ENCODE measurements around the gene OGFOD1. TPM values are rescaled to one million over a fixed set of nuclear protein-coding genes. Genes with fewer than 3 reads are reported as not detected.
"Not testable (repeated sequence)": the region's sequence is repeated elsewhere in the genome, so short reads cannot be mapped to it uniquely, and the experiment has no call there.

Gene OGFOD1
- total and polyA plus RNA-seq, 9 donors: 30.7 to 46.2 (median 39.0) TPM

DNA sequence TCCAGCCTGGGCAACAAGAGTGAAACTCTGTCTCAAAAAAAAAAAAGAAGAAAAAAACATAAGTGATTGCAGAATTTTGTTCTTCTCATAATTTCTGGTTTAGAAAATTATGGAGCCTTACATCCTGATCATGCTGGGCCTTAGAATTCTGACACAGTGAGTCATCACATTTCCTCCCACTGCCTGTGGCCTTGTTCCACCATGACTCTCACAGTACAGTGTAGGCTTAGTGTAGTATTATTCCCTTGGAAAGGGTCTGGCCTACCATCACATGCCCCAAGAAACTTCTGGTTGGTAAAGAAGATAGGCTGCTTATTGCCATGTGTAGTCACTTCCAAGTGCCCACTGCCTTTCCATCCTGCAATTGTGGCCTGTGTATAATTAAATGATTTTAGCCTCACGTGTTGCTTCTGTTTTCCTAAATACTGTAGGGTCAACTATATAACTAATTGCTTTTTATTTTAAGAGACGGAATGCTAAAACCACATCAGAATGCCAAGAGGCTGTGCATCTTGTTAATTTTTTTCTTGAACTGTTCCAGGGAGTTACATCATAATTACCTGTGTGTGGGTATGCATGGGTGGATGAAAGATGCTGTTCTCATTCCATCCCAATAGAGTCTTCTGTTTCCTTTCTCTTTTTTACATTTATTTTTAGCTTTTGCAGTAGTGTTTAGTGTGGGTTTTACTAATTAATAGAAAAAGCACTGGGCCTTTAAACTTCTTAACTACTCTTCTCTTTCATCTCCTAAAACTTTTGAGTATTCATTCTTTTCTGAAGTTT is 25.9 kb downstream of the OGFOD1 start:
- no peaks in the 10 kb centered on the region for H3K4me1 ChIP-seq (ENCODE audit: control insufficient read depth, insufficient read depth, low read length)
- no CpG with 5 or more reads among the region's 2 CpGs for WGBS (ENCODE audit: insufficient coverage)
- no peaks in the 10 kb centered on the region for H3K9me3 ChIP-seq (replicated peaks; ENCODE audit: control insufficient read depth, low read depth, low read length)
- H3K27me3 ChIP-seq (ENCODE audit: control insufficient read depth, insufficient read depth, low read length): no peaks in the 10 kb centered on the region
- DNase-seq: no peak
- peaks cover 47% of the 10 kb centered on the region for H3K36me3 ChIP-seq (ENCODE audit: control insufficient read depth, insufficient read depth, low read length)
- no peak overlapping the region for H3K27ac ChIP-seq (ENCODE audit: low read length)
- H3K4me3 ChIP-seq (ENCODE audit: low read length): no peak overlapping the region

DNA sequence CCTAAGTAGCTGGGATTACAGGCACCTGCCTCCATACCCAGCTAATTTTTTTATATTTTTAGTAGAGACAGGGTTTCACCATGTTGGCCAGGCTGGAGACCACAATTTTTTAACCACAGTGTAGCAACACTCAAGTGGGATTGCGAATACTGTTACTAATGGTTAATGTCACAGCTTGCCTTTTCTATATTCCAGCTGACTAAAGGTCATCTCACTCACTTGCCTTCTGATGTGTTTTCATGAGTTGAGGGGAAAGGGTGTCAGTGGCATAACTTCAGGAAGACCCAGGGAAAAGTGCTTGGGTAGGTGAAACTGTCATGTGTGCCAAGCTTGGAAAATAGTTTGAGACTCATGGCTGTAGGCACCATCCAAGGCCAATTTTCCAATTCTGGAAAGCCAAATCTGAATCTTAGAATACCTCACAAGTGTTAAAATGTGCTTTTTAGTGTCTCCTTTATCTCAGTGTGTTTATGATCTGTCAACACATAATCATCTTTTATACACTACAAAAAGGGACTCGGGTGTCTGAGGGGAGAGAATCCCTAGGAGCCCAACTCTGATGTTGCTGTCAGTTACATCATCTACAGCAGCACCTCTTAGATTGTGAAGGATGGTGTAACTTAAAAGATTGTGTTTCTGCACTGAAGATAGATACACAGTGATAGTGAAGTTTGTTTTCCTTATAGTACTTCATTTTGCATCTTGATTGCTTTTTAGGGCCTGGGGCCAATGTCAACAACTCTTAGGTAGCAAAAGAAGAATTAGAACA is 27.1 kb downstream of the OGFOD1 start:
- DNase-seq: no peak

DNA sequence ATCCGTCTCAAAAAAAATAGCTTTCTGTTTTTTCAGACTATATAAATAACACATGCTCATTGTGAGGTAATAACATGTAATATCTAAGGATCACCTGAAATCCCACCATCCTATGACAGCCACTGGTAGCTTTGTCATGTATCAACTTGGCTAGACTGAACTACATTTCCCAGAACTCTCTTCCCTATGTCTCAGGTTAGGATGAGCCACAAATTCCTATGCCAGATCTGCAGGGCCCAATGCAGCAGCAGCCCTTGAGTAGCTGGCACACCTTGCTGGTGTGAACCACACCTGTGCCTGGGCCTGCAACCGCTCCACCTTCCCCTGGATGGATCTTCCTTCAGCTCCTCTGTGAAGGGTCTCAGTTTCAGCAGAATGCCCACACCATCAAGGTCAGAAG is 28.1 kb downstream of the OGFOD1 start:
- no peak overlapping the region for H3K27ac ChIP-seq (ENCODE audit: low read length)
- 100% methylated on average over 1 of the region's 2 CpGs for WGBS (ENCODE audit: insufficient coverage)
- H3K4me3 ChIP-seq (ENCODE audit: low read length): no peak overlapping the region
- no peaks in the 10 kb centered on the region for H3K4me1 ChIP-seq (ENCODE audit: control insufficient read depth, insufficient read depth, low read length)
- no peaks in the 10 kb centered on the region for H3K27me3 ChIP-seq (ENCODE audit: control insufficient read depth, insufficient read depth, low read length)
- no peaks in the 10 kb centered on the region for H3K9me3 ChIP-seq (replicated peaks; ENCODE audit: control insufficient read depth, low read depth, low read length)
- DNase-seq: no peak
- peaks cover 46% of the 10 kb centered on the region for H3K36me3 ChIP-seq (ENCODE audit: control insufficient read depth, insufficient read depth, low read length)

More for the DNA sequence above, 27.1 kb downstream of the OGFOD1 start:
- WGBS (ENCODE audit: insufficient coverage): no CpG with 5 or more reads among the region's 2 CpGs
- H3K4me1 ChIP-seq (ENCODE audit: control insufficient read depth, insufficient read depth, low read length): no peaks in the 10 kb centered on the region
- H3K27ac ChIP-seq (ENCODE audit: low read length): no peak overlapping the region
- H3K27me3 ChIP-seq (ENCODE audit: control insufficient read depth, insufficient read depth, low read length): no peaks in the 10 kb centered on the region
- H3K9me3 ChIP-seq (replicated peaks; ENCODE audit: control insufficient read depth, low read depth, low read length): no peaks in the 10 kb centered on the region
- no peak overlapping the region for H3K4me3 ChIP-seq (ENCODE audit: low read length)
- peaks cover 49% of the 10 kb centered on the region for H3K36me3 ChIP-seq (ENCODE audit: control insufficient read depth, insufficient read depth, low read length)

DNA sequence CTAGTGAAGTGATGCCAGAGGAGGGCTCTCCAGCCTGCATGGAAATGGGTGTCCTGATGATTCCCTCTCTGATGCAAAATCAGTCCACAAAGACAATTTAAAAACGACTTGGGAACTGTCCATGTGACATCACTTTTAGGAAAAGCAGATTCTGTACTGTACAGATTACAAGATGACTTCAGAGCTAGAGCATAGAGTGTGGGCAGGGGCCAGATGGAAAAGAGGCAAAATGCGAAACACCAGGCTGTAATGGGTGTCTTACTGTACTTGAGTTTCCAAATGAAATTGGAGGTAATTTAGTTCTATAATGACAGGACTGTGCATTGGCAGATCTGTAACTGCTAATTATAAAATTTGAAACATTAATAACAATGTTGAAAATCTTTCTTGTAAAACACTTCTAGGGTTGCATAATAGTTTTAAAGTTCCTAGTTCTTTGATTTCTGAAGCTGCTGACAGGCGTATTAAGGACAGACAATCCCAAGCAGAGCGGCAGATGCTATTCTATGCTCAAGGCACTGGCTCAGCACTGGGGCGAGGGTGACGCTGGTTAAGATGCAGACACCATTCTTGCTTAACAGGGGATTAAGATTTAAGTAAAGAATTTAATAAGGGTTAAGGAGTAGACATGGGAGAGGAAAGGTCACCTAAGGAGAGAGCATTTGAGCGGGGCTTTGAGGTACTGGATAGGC is 29.6 kb downstream of the OGFOD1 start:
- Histone ChIP-seq H3K27me3 (ENCODE audit: control insufficient read depth, insufficient read depth, low read length) (no peaks in the 10 kb centered on the region), H3K27ac (ENCODE audit: low read length) (no peak overlapping the region), H3K4me3 (ENCODE audit: low read length) (no peak overlapping the region), H3K9me3 (replicated peaks; ENCODE audit: control insufficient read depth, low read depth, low read length) (no peaks in the 10 kb centered on the region), H3K36me3 (ENCODE audit: control insufficient read depth, insufficient read depth, low read length) (peaks cover 41% of the 10 kb centered on the region), H3K4me1 (ENCODE audit: control insufficient read depth, insufficient read depth, low read length) (no peaks in the 10 kb centered on the region)
- DNase-seq: no peak
- 81% methylated on average over 5 of the region's 7 CpGs for WGBS (ENCODE audit: insufficient coverage)

DNA sequence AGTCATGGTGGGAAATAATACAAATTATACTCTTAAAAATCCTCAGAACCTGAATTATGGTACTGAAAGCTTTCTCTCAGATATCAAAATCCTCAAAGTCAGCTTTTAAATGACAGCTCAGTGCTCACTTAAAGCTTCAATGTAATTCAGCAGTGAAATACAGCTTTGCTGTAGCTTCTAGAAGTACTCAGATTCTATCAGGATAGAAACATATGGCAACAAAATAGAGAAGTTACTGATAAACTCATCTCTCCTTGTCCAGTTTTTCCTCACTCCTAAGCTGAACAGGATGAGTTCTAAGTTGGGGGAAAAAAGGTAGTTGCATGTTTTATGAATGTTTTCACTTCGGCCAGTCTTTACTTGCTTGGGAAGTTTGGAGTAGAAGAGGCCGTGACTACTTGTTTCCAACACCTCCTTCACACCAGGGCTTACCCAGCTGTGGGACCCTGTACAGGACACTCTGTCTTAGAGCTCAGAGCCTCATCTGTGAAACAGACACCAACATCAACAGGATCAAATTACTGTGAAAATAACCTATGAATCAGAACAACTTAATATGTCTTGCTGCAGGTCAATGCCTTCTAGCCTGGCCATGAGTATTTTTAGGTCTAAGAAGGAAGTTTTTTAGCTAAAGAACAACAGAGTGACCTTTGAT is 30.2 kb downstream of the OGFOD1 start:
- Histone ChIP-seq H3K36me3 (ENCODE audit: control insufficient read depth, insufficient read depth, low read length) (peaks cover 34% of the 10 kb centered on the region), H3K4me1 (ENCODE audit: control insufficient read depth, insufficient read depth, low read length) (no peaks in the 10 kb centered on the region), H3K9me3 (replicated peaks; ENCODE audit: control insufficient read depth, low read depth, low read length) (no peaks in the 10 kb centered on the region), H3K27ac (ENCODE audit: low read length) (no peak overlapping the region), H3K4me3 (ENCODE audit: low read length) (no peak overlapping the region), H3K27me3 (ENCODE audit: control insufficient read depth, insufficient read depth, low read length) (no peaks in the 10 kb centered on the region)
- WGBS (ENCODE audit: insufficient coverage): no CpG with 5 or more reads among the region's 2 CpGs
- DNase-seq: peak; percentile 8

DNA sequence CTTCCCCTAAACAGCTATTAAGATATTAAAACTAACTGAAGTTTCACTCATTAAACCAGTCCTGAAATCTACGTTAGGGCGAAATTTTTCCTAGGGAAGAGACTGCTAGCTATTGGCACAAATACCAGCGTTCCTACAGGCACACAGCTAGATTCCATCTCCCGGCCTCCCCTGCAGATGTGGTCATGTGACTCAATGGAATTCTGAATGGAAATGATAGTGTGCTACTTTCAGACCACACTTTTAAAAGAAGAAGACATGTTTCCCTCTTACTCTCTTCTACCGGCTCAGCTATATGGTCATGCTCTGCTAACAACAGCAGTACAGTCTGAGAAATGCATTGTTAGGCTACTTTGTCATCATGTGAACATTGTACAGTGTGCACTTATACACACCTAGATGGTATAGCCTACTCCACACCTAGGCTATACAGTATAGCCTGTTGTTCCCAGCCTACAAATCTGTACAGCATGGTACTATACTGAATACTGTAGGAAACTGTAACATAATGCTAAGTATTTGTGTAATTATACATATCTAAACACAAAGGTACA is 31.4 kb downstream of the OGFOD1 start:
- Histone ChIP-seq H3K9me3 (replicated peaks; ENCODE audit: control insufficient read depth, low read depth, low read length) (no peaks in the 10 kb centered on the region), H3K27me3 (ENCODE audit: control insufficient read depth, insufficient read depth, low read length) (no peaks in the 10 kb centered on the region), H3K36me3 (ENCODE audit: control insufficient read depth, insufficient read depth, low read length) (peaks cover 27% of the 10 kb centered on the region), H3K27ac (ENCODE audit: low read length) (no peak overlapping the region), H3K4me1 (ENCODE audit: control insufficient read depth, insufficient read depth, low read length) (no peaks in the 10 kb centered on the region), H3K4me3 (ENCODE audit: low read length) (no peak overlapping the region)
- no CpG with 5 or more reads among the region's 5 CpGs for WGBS (ENCODE audit: insufficient coverage)
- DNase-seq: no peak

DNA sequence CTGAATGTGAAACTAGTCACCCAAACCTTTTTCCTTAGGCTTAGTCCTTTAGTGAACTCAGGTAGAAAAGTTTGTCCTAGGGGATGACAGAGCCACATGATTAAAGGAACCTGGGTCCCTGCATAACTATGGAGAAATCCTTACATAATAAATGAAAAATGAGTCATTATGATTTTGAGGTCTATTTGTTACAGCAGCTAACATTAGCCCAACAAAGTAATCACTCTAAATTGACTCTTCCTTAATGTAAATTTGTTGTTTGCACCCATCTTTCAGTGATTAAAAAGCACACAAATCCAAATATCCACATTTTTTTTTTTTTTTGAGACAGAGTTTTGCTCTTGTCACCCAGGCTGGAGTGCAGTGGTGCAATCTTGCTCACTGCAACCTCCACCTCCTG is 32.0 kb downstream of the OGFOD1 start:
- Histone ChIP-seq H3K27ac (ENCODE audit: low read length) (no peak overlapping the region), H3K4me3 (ENCODE audit: low read length) (no peak overlapping the region), H3K4me1 (ENCODE audit: control insufficient read depth, insufficient read depth, low read length) (no peaks in the 10 kb centered on the region), H3K27me3 (ENCODE audit: control insufficient read depth, insufficient read depth, low read length) (no peaks in the 10 kb centered on the region), H3K9me3 (replicated peaks; ENCODE audit: control insufficient read depth, low read depth, low read length) (no peaks in the 10 kb centered on the region), H3K36me3 (ENCODE audit: control insufficient read depth, insufficient read depth, low read length) (peaks cover 24% of the 10 kb centered on the region)
- DNase-seq: no peak

DNA sequence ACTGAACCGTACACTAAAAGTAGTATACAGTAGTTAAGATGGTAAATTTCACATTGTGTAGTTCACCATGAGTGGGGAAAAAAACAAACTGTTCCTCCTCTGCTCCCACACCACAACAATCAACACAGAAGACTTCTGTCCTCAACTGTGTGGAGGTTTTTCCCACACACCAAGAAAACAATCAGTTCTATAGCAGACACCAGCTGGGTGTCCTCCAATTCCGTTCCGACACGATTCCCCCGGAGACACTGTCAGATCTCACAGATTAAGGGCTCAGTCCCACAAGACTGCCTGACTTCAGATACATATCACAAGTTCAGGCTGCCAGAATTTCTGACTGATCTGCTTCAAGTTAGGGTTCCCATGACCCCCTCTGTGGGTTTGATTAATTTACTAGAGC is 36.7 kb downstream of the OGFOD1 start:
- no peaks in the 10 kb centered on the region for H3K27me3 ChIP-seq (ENCODE audit: control insufficient read depth, insufficient read depth, low read length)
- H3K9me3 ChIP-seq (replicated peaks; ENCODE audit: control insufficient read depth, low read depth, low read length): no peaks in the 10 kb centered on the region
- no peaks in the 10 kb centered on the region for H3K4me1 ChIP-seq (ENCODE audit: control insufficient read depth, insufficient read depth, low read length)
- no peak overlapping the region for H3K27ac ChIP-seq (ENCODE audit: low read length)
- DNase-seq: no peak
- peaks cover 7% of the 10 kb centered on the region for H3K36me3 ChIP-seq (ENCODE audit: control insufficient read depth, insufficient read depth, low read length)
- WGBS (ENCODE audit: insufficient coverage): 72% methylated on average over 4 of the region's 5 CpGs
- H3K4me3 ChIP-seq (ENCODE audit: low read length): no peak overlapping the region

DNA sequence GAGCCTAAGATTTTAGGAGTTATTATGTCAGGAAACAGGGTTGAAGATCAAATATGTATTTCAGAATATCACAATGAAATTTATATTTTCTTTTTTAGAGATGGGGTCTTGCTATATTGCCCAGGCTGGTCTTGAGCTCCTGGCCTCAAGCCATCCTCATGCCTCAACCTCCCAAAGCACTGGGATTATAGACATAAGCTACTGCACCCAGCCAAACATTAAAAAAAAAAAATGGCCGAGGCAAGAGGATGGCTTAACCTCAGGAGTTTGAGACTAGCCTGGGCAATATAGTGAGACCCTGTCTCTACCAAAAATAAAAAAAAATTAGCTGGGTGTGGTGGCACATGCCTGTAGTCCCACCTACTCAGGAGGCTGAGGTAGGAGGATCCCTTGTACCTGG is 37.5 kb downstream of the OGFOD1 start:
- WGBS (ENCODE audit: insufficient coverage): no CpG with 5 or more reads among the region's 1 CpG
- not testable (repeated sequence) for H3K9me3 ChIP-seq (replicated peaks; ENCODE audit: control insufficient read depth, low read depth, low read length); H3K27me3 ChIP-seq (ENCODE audit: control insufficient read depth, insufficient read depth, low read length); H3K36me3 ChIP-seq (ENCODE audit: control insufficient read depth, insufficient read depth, low read length); H3K27ac ChIP-seq (ENCODE audit: low read length); H3K4me1 ChIP-seq (ENCODE audit: control insufficient read depth, insufficient read depth, low read length); DNase-seq; H3K4me3 ChIP-seq (ENCODE audit: low read length)

Data from muscle of leg (tissue), 11 donors.